ENCODE measurements around the gene GJA8.
"Not testable (repeated sequence)": the region's sequence is repeated elsewhere in the genome, so short reads cannot be mapped to it uniquely, and the experiment has no call there.

The GJA8 gene

GRCh38 chr1:147902253-147902845 lies at the start of gene GJA8:
Gene GJA8 (plus strand): TSS chr1:147902795. CDS start chr1:147907956, 5,161 bp downstream.
- H3K4me3 ChIP-seq (ENCODE audit: low read depth, low read length) = no peak within 1 kb of the TSS

- H3K4me3 ChIP-seq (ENCODE audit: low read depth, low read length) = no peak overlapping the region
These were observed 49.2 kb upstream of the GJA8 start for GRCh38 chr1:147853391-147853790.

- not testable (repeated sequence) for H3K4me3 ChIP-seq (ENCODE audit: low read depth, low read length)
These were observed 47.6 kb upstream of the GJA8 start for GRCh38 chr1:147854989-147855388.

GRCh38 chr1:147855996-147856395 lies 46.6 kb upstream of the GJA8 start:
- H3K4me3 ChIP-seq (ENCODE audit: low read depth, low read length) = not testable (repeated sequence)

GRCh38 chr1:147867204-147867603 lies 35.4 kb upstream of the GJA8 start:
- not testable (repeated sequence) for H3K4me3 ChIP-seq (ENCODE audit: low read depth, low read length)

GRCh38 chr1:147878022-147878421 lies 24.6 kb upstream of the GJA8 start:
- no peak overlapping the region for H3K4me3 ChIP-seq (ENCODE audit: low read depth, low read length)

- H3K4me3 ChIP-seq (ENCODE audit: low read depth, low read length) = no peak overlapping the region
These were observed 22.7 kb upstream of the GJA8 start for GRCh38 chr1:147879911-147880310.

GRCh38 chr1:147882535-147882934 lies 20.1 kb upstream of the GJA8 start:
- H3K4me3 ChIP-seq (ENCODE audit: low read depth, low read length) = no peak overlapping the region

GRCh38 chr1:147890177-147890790 lies 12.3 kb upstream of the GJA8 start:
- no peak overlapping the region for H3K4me3 ChIP-seq (ENCODE audit: low read depth, low read length)

- H3K4me3 ChIP-seq (ENCODE audit: low read depth, low read length) = no peak overlapping the region
These were observed 11.5 kb upstream of the GJA8 start for GRCh38 chr1:147891088-147891487.

GRCh38 chr1:147892216-147892615 lies 10.4 kb upstream of the GJA8 start:
- H3K4me3 ChIP-seq (ENCODE audit: low read depth, low read length) = no peak overlapping the region

GRCh38 chr1:147892731-147893214 lies 9.8 kb upstream of the GJA8 start:
- no peak overlapping the region for H3K4me3 ChIP-seq (ENCODE audit: low read depth, low read length)

- H3K4me3 ChIP-seq (ENCODE audit: low read depth, low read length) = no peak overlapping the region
These were observed 7.5 kb upstream of the GJA8 start for GRCh38 chr1:147895123-147895522.

- no peak overlapping the region for H3K4me3 ChIP-seq (ENCODE audit: low read depth, low read length)
These were observed 5.4 kb upstream of the GJA8 start for GRCh38 chr1:147897029-147897752.

- no peak overlapping the region for H3K4me3 ChIP-seq (ENCODE audit: low read depth, low read length)
These were observed 4.8 kb upstream of the GJA8 start for GRCh38 chr1:147897789-147898188.

- no peak overlapping the region for H3K4me3 ChIP-seq (ENCODE audit: low read depth, low read length)
These were observed 2.1 kb downstream of the GJA8 start for GRCh38 chr1:147904726-147905125.

GRCh38 chr1:147907786-147908509 lies 5.4 kb downstream of the GJA8 start:
- H3K4me3 ChIP-seq (ENCODE audit: low read depth, low read length) = no peak overlapping the region

- H3K4me3 ChIP-seq (ENCODE audit: low read depth, low read length) = no peak overlapping the region
These were observed 10.0 kb downstream of the GJA8 start for GRCh38 chr1:147912553-147912952.

GRCh38 chr1:147913362-147913942 lies 10.9 kb downstream of the GJA8 start:
- H3K4me3 ChIP-seq (ENCODE audit: low read depth, low read length) = no peak overlapping the region

- H3K4me3 ChIP-seq (ENCODE audit: low read depth, low read length) = no peak overlapping the region
These were observed 17.3 kb downstream of the GJA8 start for GRCh38 chr1:147919896-147920295.

GRCh38 chr1:147924813-147925212 lies 22.2 kb downstream of the GJA8 start:
- H3K4me3 ChIP-seq (ENCODE audit: low read depth, low read length) = no peak overlapping the region
